A549 (cell line): ENCODE data around the gene CCDC7. TPM values are rescaled to one million over a fixed set of nuclear protein-coding genes. Genes with fewer than 3 reads are reported as not detected.
A peak's percentile ranks its signal among the peaks of the same experiment; 100 is the strongest.
"Not testable (repeated sequence)": the region's sequence is repeated elsewhere in the genome, so short reads cannot be mapped to it uniquely, and the experiment has no call there.

Experiments used
- ATAC-seq, 2 experiments: fragments of 200-7000 bp in 1 of 2; fragments of >200 bp in 1 of 2; cut with Nextera tagmentation in 1 of 2; cut with Tn5 transposase in 1 of 2; 3 replicates each; pipeline versions ENCODE4 v1.8.0 to v1.9.1; 2018 to 2020; ENCODE audit warnings: mild to moderate bottlenecking in 1 of 2, moderate library complexity in 1 of 2
- CTCF ChIA-PET: fragments of 300-600 bp; sonication (Branson Sonifier 250); formaldehyde crosslinking; extraction: SDS; loops from one replicate; lab custom pipeline; 2021; ENCODE audit warnings: antibody characterized with exemption, inconsistent platforms; lab: Yijun Ruan, JAX
- POLR2A ChIA-PET: fragments of 350-600 bp; formaldehyde crosslinking; extraction: SDS; loops from one replicate; lab custom pipeline; 2021; ENCODE audit warnings: antibody characterized with exemption, inconsistent platforms; lab: Yijun Ruan, JAX
- DNase-seq, 2 experiments: peaks; one replicate each; pipeline versions ENCODE4 v3.0.0 to v3.0.0-alpha.2; 2011 to 2016; ENCODE audit warnings: low read depth in 1 of 2, low spot score in 1 of 2
- FAIRE-seq: peaks from 2 replicates; lab custom pipeline; 2011; peaks lifted over from hg19 to GRCh38; lab: Jason Lieb, UNC
- H3K27ac ChIP-seq, 2 experiments: fragments of >200 bp; sonication (Bioruptor Twin); formaldehyde crosslinking; 3 replicates each; pipeline ENCODE4 v1.5.1; 2016 to 2017
- H3K4me1 ChIP-seq: fragments of >200 bp; sonication (Bioruptor Twin); formaldehyde crosslinking; 3 replicates; pipeline ENCODE4 v1.6.1; 2016
- H3K4me2 ChIP-seq: fragments of >200 bp; sonication (Bioruptor Twin); formaldehyde crosslinking; 3 replicates; pipeline ENCODE4 v1.6.1; 2016
- H3K4me3 ChIP-seq: fragments of >200 bp; sonication (Bioruptor Twin); formaldehyde crosslinking; 3 replicates; pipeline ENCODE4 v1.5.1; 2016
- H3K9me3 ChIP-seq: fragments of >200 bp; sonication (Bioruptor Twin); formaldehyde crosslinking; 3 replicates; pipeline ENCODE4 v1.6.1; 2016
- BHLHE40 ChIP-seq: IDR thresholded peaks from 2 replicates; pipeline ENCODE4 v1.6.1; 2012; ENCODE audit warnings: low read depth, low read length, inconsistent platforms
- CBX2 ChIP-seq: fragments of 200-600 bp; sonication (generic); IDR thresholded peaks from 2 replicates; pipeline ENCODE4 v1.6.1; 2016; ENCODE audit warnings: low read depth, mild to moderate bottlenecking, borderline replicate concordance
- CHD4 ChIP-seq: fragments of 200-600 bp; sonication (generic); IDR thresholded peaks from 2 replicates; pipeline ENCODE4 v1.6.1; 2016; ENCODE audit warnings: antibody characterized with exemption, mild to moderate bottlenecking, borderline replicate concordance
- FOSB ChIP-seq: fragments of 250-450 bp; sonication (Bioruptor Pico); IDR thresholded peaks from 2 replicates; pipeline ENCODE4 v1.5.0; 2020; ENCODE audit warnings: mild to moderate bottlenecking, moderate library complexity
- HDAC2 ChIP-seq: fragments of 200-600 bp; sonication (generic); IDR thresholded peaks from 2 replicates; pipeline ENCODE4 v1.6.1; 2016
- HES2 ChIP-seq: fragments of >200 bp; sonication (Bioruptor Twin); formaldehyde crosslinking; IDR thresholded peaks from 2 replicates; pipeline ENCODE4 v1.6.1; 2016
- HOXB13 ChIP-seq: fragments of 250-450 bp; sonication (Bioruptor Pico); IDR thresholded peaks from 2 replicates; pipeline ENCODE4 v1.5.0; 2020; ENCODE audit warnings: low read depth, mild to moderate bottlenecking, moderate library complexity
- HOXB5 ChIP-seq: fragments of 250-450 bp; sonication (Bioruptor Pico); IDR thresholded peaks from 2 replicates; pipeline ENCODE4 v1.5.0; 2020; ENCODE audit warnings: mild to moderate bottlenecking, moderate library complexity
- JUNB ChIP-seq: fragments of >200 bp; sonication (Bioruptor Twin); formaldehyde crosslinking; IDR thresholded peaks from 2 replicates; pipeline ENCODE4 v1.6.1; 2016
- KDM1A ChIP-seq: fragments of 200-600 bp; sonication (generic); IDR thresholded peaks from 2 replicates; pipeline ENCODE4 v1.6.1; 2016; ENCODE audit warnings: low read depth, mild to moderate bottlenecking
- KDM5A ChIP-seq: fragments of 200-600 bp; sonication (generic); IDR thresholded peaks from 2 replicates; pipeline ENCODE4 v1.6.1; 2016; ENCODE audit warnings: antibody characterized with exemption, mild to moderate bottlenecking
- NR3C1 ChIP-seq: fragments of >200 bp; sonication (Bioruptor Twin); formaldehyde crosslinking; IDR thresholded peaks from 3 replicates; pipeline ENCODE4 v1.6.1; 2017
- PHF8 ChIP-seq: fragments of 200-600 bp; sonication (generic); IDR thresholded peaks from 2 replicates; pipeline ENCODE4 v1.6.1; 2016; ENCODE audit warnings: low read depth, mild to moderate bottlenecking, antibody characterized with exemption, moderate library complexity, borderline replicate concordance
- RAD21 ChIP-seq, 2 experiments: fragments of >200 bp in 1 of 2; sonication (Bioruptor Twin) in 1 of 2; formaldehyde crosslinking in 1 of 2; IDR thresholded peaks in 1 of 2; conservative IDR thresholded peaks in 1 of 2; 2 replicates in 1 of 2; 3 replicates in 1 of 2; pipeline ENCODE4 v1.6.1; 2012 to 2018; ENCODE audit warnings: inconsistent platforms in 1 of 2
- RCOR1 ChIP-seq: fragments of 150-350 bp; IDR thresholded peaks from 2 replicates; pipeline ENCODE4 v1.6.1; 2014; ENCODE audit warnings: antibody characterized with exemption, low read length, low read depth
- SMC3 ChIP-seq: fragments of >200 bp; sonication (Bioruptor Twin); formaldehyde crosslinking; IDR thresholded peaks from 3 replicates; pipeline ENCODE4 v1.6.1; 2018; ENCODE audit warnings: inconsistent platforms
- SREBF2 ChIP-seq: fragments of 450-650 bp; IDR thresholded peaks from 2 replicates; pipeline ENCODE4 v1.6.1; 2014; ENCODE audit warnings: mild to moderate bottlenecking, moderate library complexity
- USF2 ChIP-seq: fragments of 450-650 bp; IDR thresholded peaks from 2 replicates; pipeline ENCODE4 v1.6.1; 2014; ENCODE audit warnings: antibody characterized with exemption
- ZFP36 ChIP-seq: fragments of 450-650 bp; IDR thresholded peaks from 2 replicates; pipeline ENCODE4 v1.6.1; 2014; ENCODE audit warnings: borderline replicate concordance; ENCODE audit not compliant: partially characterized antibody
- ZNF302 ChIP-seq: fragments of 250-450 bp; sonication (Bioruptor Pico); IDR thresholded peaks from 2 replicates; pipeline ENCODE4 v1.9.0; 2021; ENCODE audit warnings: inconsistent platforms, mild to moderate bottlenecking, moderate library complexity
- WGBS: methylation state at CpG from one replicate; pipeline ENCODE4 v1.1.6; 2017; ENCODE audit errors: missing lambda C conversion rate; 5-methylcytosine and 5-hydroxymethylcytosine counted together
- polyA plus RNA-seq, 4 experiments: library from polyadenylated mRNA; depleted of rRNA in 3 of 4; stranded (reverse); fragments of >200 nt; fragmentation: RNase III in 1 of 4; extraction: RNeasy Plus Mini Kit Qiagen cat#74134 plus additional on column Dnase treatment in 1 of 4; gene quantifications; 2 replicates in 3 of 4; 3 replicates in 1 of 4; pipeline ENCODE4 v1.2.3, GENCODE V29; 2011 to 2017
- TF ChIP-seq, protein P1 (sequence below): IDR thresholded peaks from 2 replicates; pipeline ENCODE4 v1.6.1; 2012
- TF ChIP-seq, protein P2 (sequence below): fragments of 150-350 bp; IDR thresholded peaks from 2 replicates; pipeline ENCODE4 v1.6.1; 2014; ENCODE audit warnings: low read depth, mild to moderate bottlenecking, low read length
- TF ChIP-seq, protein P3 (sequence below): IDR thresholded peaks from 2 replicates; pipeline ENCODE4 v1.6.1; 2012; ENCODE audit warnings: low read depth, borderline replicate concordance

CCDC7 gene
- polyA plus RNA-seq, 2 of the 4 experiments (the other 2 are of a cell fraction), result 1.2 to 2.9 TPM

- 56% methylated on average over 4 of the region's 4 CpGs for WGBS
- no peak overlapping the region for H3K4me2 ChIP-seq
- H3K27ac ChIP-seq, result no peak overlapping the region
- no peak for TF ChIP-seq CBX2
- TF ChIP-seq, protein P1, sequence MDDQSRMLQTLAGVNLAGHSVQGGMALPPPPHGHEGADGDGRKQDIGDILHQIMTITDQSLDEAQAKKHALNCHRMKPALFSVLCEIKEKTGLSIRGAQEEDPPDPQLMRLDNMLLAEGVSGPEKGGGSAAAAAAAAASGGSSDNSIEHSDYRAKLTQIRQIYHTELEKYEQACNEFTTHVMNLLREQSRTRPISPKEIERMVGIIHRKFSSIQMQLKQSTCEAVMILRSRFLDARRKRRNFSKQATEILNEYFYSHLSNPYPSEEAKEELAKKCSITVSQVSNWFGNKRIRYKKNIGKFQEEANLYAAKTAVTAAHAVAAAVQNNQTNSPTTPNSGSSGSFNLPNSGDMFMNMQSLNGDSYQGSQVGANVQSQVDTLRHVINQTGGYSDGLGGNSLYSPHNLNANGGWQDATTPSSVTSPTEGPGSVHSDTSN, result no peak
- ATAC-seq (no peak), DNase-seq (no peak), FAIRE-seq (no peak)
- no peak overlapping the region for H3K4me3 ChIP-seq
- H3K4me1 ChIP-seq, result no peaks in the 10 kb centered on the region
- CTCF ChIA-PET, result no interaction called here
- peaks cover 11% of the 10 kb centered on the region; the same call in 2 of the 3 replicates for H3K9me3 ChIP-seq
- POLR2A ChIA-PET, result no interaction called here
Observed at GRCh38 chr10:32693441-32693979, 247.6 kb downstream of the CCDC7 start.

DNA sequence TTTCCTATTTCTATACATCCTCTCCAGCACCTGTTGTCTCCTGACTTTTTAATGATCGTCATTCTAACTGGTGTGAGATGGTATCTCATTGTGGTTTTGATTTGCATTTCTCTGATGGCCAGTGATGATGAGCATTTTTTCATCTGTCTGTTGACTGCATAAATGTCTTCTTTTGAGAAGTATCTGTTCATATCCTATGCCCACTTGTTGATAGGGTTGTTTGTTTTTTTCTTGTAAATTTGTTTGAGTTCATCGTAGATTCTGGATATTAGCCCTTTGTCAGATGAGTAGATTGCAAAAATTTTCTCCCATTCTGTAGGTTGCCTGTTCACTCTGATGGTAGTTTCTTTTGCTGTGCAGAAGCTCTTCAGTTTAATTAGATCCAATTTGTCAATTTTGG lies 253.7 kb downstream of the CCDC7 start:
- peaks cover 11% of the 10 kb centered on the region; the same call in 2 of the 3 replicates for H3K9me3 ChIP-seq
- POLR2A ChIA-PET, CTCF ChIA-PET, FAIRE-seq, H3K4me3 ChIP-seq, H3K4me1 ChIP-seq, DNase-seq, ATAC-seq, H3K4me2 ChIP-seq, H3K27ac ChIP-seq: not testable (repeated sequence)
- 89% methylated on average over 2 of the region's 2 CpGs for WGBS

GRCh38 chr10:32713560-32713959 lies 267.6 kb downstream of the CCDC7 start:
- peak in 1 of 2 experiments; percentile 16 for DNase-seq
- CTCF ChIA-PET, result no interaction called here
- H3K4me3 ChIP-seq, result no peak overlapping the region
- ATAC-seq, result peak in 1 of 2 experiments; percentile 52; a peak in 2 of 6 replicates
- H3K9me3 ChIP-seq, result peaks cover 13% of the 10 kb centered on the region; the same call in 2 of the 3 replicates
- POLR2A ChIA-PET, result no interaction called here
- no peaks in the 10 kb centered on the region for H3K4me1 ChIP-seq
- no peak for FAIRE-seq
- TF ChIP-seq, protein P2, sequence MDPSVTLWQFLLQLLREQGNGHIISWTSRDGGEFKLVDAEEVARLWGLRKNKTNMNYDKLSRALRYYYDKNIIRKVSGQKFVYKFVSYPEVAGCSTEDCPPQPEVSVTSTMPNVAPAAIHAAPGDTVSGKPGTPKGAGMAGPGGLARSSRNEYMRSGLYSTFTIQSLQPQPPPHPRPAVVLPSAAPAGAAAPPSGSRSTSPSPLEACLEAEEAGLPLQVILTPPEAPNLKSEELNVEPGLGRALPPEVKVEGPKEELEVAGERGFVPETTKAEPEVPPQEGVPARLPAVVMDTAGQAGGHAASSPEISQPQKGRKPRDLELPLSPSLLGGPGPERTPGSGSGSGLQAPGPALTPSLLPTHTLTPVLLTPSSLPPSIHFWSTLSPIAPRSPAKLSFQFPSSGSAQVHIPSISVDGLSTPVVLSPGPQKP, result no peak
- TF ChIP-seq RAD21 (conservative IDR thresholded peaks at IDR 0.05 in 1 of 2, IDR thresholded peaks at IDR 0.05 in 1 of 2), result peak in 1 of 2 experiments; percentile 52; a peak in 2 of 5 replicates
- TF ChIP-seq HOXB5, result no peak
- no peak for TF ChIP-seq HDAC2
- TF ChIP-seq HES2, result no peak
- no peak overlapping the region for H3K4me2 ChIP-seq
- no peak overlapping the region for H3K27ac ChIP-seq
- 0% methylated on average over 1 of the region's 1 CpG for WGBS

DNA sequence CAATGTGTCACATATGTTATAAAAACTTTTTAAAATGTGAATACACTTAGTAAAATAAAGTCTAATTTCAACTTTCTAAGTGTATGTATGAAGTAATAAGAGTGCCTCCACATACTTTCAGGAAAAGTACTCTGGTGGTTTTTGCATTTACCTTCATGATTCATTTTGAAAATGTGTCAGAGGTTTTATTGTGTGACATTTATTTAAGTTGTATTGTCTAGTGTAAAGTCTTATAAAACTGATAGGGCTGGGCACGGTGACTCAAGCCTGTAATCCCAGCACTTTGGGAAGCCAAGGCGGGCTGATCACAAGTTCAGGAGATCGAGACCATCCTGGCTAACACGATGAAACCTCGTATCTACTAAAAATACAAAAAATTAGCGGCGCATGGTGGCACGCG lies 285.6 kb downstream of the CCDC7 start:
- POLR2A ChIA-PET, result no interaction called here
- 86% methylated on average over 9 of the region's 9 CpGs for WGBS
- H3K4me1 ChIP-seq, result no peaks in the 10 kb centered on the region
- no peak overlapping the region for H3K4me3 ChIP-seq
- H3K4me2 ChIP-seq, result no peak overlapping the region
- ATAC-seq (no peak), FAIRE-seq (no peak), DNase-seq (no peak)
- TF ChIP-seq, protein P3, sequence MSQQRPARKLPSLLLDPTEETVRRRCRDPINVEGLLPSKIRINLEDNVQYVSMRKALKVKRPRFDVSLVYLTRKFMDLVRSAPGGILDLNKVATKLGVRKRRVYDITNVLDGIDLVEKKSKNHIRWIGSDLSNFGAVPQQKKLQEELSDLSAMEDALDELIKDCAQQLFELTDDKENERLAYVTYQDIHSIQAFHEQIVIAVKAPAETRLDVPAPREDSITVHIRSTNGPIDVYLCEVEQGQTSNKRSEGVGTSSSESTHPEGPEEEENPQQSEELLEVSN, result no peak
- TF ChIP-seq HES2 (no peak), USF2 (no peak), ZNF302 (CRISPR knock-in tag) (no peak), SMC3 (no peak), KDM1A (no peak), RCOR1 (no peak), SREBF2 (no peak), NR3C1 (no peak), BHLHE40 (no peak), PHF8 (no peak), HOXB5 (no peak), CHD4 (no peak), JUNB (no peak), ZFP36 (no peak), KDM5A (no peak), FOSB (CRISPR knock-in tag) (no peak), HOXB13 (no peak)
- CTCF ChIA-PET, result no interaction called here
- H3K9me3 ChIP-seq, result no peaks in the 10 kb centered on the region
- H3K27ac ChIP-seq, result no peak overlapping the region
